Stimulated activated CD4-positive, alpha-beta T cell treated with anti-CD3 and anti-CD28 coated beads, Interleukin-1b, Interleukin-23, amount 100 ng/mL, for 4 hours (primary cell): Measurements from ENCODE around the gene RBM26.

Experiments used
- DNase-seq, 2 donors: peaks; one replicate each; pipeline ENCODE4 v3.0.0-alpha.2; 2020; ENCODE audit warnings: low read depth in 2 of 2

Gene RBM26

GRCh38 chr13:79338343-79338742, 67.7 kb downstream of the RBM26 start:
- no peak for DNase-seq

GRCh38 chr13:79336966-79337365, 69.1 kb downstream of the RBM26 start:
- DNase-seq, result no peak

GRCh38 chr13:79328510-79328909, 77.5 kb downstream of the RBM26 start:
- no peak for DNase-seq

- no peak for DNase-seq
Observed at GRCh38 chr13:79320433-79320832, 85.6 kb downstream of the RBM26 start.

- no peak for DNase-seq
Observed at GRCh38 chr13:79318664-79319063, 87.4 kb downstream of the RBM26 start.

GRCh38 chr13:79317856-79318255, 88.2 kb downstream of the RBM26 start:
- no peak for DNase-seq

GRCh38 chr13:79314652-79315051, 91.4 kb downstream of the RBM26 start:
- DNase-seq, result no peak

GRCh38 chr13:79312340-79312855, 93.7 kb downstream of the RBM26 start:
- DNase-seq, result no peak

- DNase-seq, result no peak
Observed at GRCh38 chr13:79311386-79311785, 94.7 kb downstream of the RBM26 start.

- DNase-seq, result no peak
Observed at GRCh38 chr13:79309690-79310089, 96.4 kb downstream of the RBM26 start.

- DNase-seq, result no peak
Observed at GRCh38 chr13:79307866-79308298, 98.2 kb downstream of the RBM26 start.

GRCh38 chr13:79307433-79307861, 98.6 kb downstream of the RBM26 start:
- no peak for DNase-seq

GRCh38 chr13:79306650-79307049, 99.4 kb downstream of the RBM26 start:
- DNase-seq, result no peak

GRCh38 chr13:79297128-79297527, 108.9 kb downstream of the RBM26 start:
- no peak for DNase-seq

- DNase-seq, result no peak
Observed at GRCh38 chr13:79295906-79296706, 109.9 kb downstream of the RBM26 start.

GRCh38 chr13:79290595-79291244, 115.3 kb downstream of the RBM26 start:
- no peak for DNase-seq

- no peak for DNase-seq
Observed at GRCh38 chr13:79289571-79289970, 116.5 kb downstream of the RBM26 start.

- no peak for DNase-seq
Observed at GRCh38 chr13:79287939-79288795, 117.9 kb downstream of the RBM26 start.

GRCh38 chr13:79285159-79285558, 120.9 kb downstream of the RBM26 start:
- DNase-seq, result no peak

GRCh38 chr13:79283742-79284141, 122.3 kb downstream of the RBM26 start:
- no peak for DNase-seq

GRCh38 chr13:79282976-79283375, 123.1 kb downstream of the RBM26 start:
- no peak for DNase-seq

GRCh38 chr13:79282508-79282907, 123.5 kb downstream of the RBM26 start:
- DNase-seq, result no peak
